SHP77 (cell line): ENCODE measurements around the gene UGGT1.

Source experiments
- DNase-seq, 2 experiments: peaks; one replicate each; lab custom pipeline; 2025; lab: John Stamatoyannopoulos, UW

UGGT1 gene

DNA sequence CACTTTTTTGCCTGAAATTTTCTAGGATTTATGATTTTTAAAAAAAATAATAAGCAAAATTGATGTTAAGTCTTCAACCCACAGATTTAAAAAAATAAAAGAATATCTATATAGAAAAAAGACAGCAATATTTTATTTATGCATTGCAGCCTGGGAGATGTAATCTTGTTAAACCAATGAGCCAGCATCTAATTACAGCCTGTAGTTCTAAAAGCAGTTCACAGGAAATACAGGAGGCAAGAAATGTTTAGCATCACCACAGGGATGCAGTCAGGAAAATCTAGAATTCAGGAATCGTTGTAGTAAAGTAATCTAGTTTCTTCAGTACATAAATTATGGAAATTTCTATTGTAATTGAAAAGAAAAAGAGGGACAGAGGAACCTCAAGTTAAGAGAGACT is 17.2 kb downstream of the UGGT1 start:
- no peak for DNase-seq

- no peak for DNase-seq
Measured at GRCh38 chr2:128109243-128109642, 18.2 kb downstream of the UGGT1 start.

- no peak for DNase-seq
Measured at GRCh38 chr2:128115921-128116623, 25.1 kb downstream of the UGGT1 start.

GRCh38 chr2:128134573-128134972 is 43.6 kb downstream of the UGGT1 start:
- DNase-seq: no peak

DNA sequence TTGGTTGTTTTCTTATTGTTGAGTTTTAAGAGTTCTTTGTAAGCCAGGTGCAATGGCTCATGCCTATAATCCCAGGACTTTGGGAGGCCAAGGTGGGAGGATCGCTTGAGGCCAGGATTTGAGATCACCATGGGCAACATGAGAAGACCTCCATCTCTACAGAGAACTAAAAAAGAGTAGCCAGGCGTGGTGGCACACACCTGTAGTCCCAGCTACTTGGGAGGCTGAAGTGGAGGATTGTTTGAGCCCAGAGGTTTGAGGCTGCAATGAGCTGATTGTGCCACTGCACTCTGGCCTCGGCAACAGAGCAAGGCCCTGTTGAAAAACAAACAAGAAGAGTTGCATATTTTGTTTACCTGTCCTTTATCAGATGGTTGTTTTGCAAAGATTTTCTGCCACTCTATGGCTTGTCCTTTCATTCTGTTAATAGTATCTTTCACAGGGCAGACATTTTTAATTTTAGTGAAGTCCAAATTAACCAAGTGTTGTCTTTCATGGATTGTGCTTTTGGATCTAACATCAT is 46.2 kb downstream of the UGGT1 start:
- DNase-seq: no peak

DNA sequence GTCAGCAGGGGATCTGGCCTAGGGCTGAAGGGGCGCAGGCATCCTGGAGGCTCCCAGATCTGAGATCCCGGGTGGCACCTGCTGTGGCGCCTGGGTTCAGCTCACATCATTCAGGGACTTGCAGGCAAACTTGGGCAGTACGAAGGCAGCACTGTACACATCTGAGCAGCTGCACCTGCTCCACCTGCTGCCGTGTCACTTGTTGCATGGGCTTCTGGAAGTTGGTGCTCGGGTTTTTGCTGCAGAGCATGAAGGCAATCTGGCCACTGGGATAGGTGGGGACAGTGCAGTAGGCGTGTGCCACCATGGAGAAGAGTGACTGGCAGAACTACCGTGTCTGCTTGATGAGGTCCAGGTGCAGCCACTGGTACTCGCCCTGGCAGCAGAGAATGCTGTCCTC is 48.6 kb downstream of the UGGT1 start:
- DNase-seq: no peak

GRCh38 chr2:128145651-128146050 is 54.7 kb downstream of the UGGT1 start:
- no peak for DNase-seq

DNA sequence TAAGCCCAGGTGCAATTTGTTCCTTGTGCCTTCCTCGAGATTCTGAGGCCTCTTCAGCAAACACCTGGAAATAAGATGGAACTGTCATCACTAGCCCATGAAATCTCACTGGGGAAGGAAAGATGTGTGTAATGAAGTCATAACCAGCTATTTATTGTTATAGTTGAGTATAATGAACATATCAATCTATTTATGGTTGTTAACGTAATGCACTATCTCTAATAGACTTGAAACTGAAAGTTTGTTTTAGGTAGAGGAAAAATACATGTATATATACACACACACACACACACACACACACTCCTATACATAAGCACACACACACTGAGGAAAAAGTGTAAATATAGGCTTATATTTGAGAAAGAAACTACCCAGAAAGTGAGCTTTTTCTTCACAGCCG is 62.8 kb downstream of the UGGT1 start:
- no peak for DNase-seq

DNA sequence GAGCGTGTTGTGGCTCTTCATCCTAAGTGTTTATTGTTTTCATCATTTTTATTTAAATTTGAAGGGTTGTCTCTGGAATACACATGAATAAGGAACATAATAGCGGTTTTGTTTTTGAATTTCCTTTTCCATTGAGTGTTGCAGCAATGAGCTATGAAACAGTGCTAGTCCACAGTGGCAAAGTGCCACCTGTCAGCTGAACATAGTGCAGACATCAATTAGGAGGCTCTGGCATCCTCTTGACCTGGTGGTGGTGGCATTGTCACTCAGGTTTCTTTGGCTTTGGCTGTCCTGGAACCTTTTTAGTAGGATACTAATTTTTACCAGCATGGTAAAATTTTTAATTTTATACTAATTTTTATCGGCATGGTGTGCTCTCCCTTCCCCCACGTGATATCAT is 63.2 kb downstream of the UGGT1 start:
- DNase-seq: no peak

DNA sequence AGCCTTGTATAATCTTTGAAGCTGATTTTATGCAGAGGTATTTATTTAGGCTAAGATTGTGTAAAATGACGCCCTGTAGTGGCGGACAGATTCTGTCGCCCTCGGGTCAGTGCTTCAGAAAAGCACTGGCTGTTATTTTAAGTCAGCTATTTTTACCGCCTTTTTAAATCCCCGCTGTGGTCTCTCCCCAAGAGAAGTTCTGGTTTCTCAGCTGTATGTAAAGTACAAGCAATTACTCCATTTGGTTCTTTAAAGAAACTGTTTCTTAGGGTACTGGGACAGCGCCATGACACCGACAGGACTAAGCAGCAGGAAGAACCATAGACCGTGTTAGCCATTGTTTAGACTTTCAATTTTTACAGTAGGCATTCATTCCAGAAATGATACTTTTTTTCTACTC is 65.0 kb downstream of the UGGT1 start:
- no peak for DNase-seq

DNA sequence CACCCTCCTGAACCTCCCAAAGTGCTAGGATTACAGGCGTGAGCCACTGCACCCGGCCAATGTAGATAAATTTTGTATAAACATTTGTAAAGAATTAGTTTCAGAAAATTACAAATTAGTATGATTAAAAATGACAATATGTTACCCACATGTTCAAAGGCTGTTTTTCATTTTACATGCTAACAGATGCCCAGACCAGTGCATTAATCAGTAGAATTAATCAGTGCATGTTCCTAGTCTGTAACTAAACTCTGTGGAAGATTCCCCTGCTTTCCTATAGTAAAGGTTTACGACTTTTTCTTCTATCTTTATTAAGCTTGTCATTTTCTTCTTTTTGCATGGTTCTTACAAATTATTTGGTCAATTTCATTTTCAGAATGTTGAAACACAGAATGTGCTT is 65.8 kb downstream of the UGGT1 start:
- no peak for DNase-seq

GRCh38 chr2:128157644-128158043 is 66.6 kb downstream of the UGGT1 start:
- DNase-seq: no peak

GRCh38 chr2:128158176-128158575 is 67.2 kb downstream of the UGGT1 start:
- DNase-seq: no peak

DNA sequence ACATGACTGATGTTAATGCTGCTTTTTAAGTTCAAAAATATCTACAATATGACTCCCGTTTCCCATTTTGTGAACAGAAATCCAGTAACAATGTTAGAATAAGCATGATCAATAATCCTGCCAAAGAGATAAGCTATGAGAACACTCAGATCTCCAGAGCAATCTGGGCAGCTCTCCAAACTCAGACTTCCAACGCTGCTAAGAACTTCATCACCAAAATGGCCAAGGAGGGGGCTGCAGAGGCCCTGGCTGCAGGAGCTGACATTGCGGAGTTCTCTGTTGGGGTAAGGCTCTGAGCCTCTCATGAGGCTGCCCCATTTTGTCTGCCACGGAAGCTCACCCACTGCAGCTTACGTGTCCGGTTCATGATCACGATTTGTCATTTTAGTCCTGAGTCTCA is 68.4 kb downstream of the UGGT1 start:
- DNase-seq: no peak

- no peak for DNase-seq
Measured at GRCh38 chr2:128160616-128161275, 69.7 kb downstream of the UGGT1 start.

DNA sequence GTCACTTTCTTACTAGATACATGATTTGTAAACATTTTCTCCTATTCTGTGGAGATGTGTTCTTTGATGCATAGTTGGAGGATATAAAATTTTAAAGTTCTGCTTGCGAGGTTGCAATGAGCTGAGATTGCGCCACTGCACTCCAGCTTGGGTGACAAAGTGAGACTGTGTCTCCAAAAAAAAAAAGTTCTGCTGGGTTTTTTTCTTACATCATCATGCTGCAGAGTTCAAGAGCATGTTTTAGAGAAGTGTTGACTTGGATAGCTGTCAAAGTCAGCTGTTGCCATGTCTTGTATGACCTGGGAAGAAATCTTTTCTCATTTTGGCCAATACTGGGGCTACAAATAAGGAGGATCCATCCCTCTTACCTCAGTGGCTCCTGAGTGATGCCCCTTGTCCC is 71.3 kb downstream of the UGGT1 start:
- DNase-seq: no peak

- no peak for DNase-seq
Measured at GRCh38 chr2:128164311-128164710, 73.3 kb downstream of the UGGT1 start.

DNA sequence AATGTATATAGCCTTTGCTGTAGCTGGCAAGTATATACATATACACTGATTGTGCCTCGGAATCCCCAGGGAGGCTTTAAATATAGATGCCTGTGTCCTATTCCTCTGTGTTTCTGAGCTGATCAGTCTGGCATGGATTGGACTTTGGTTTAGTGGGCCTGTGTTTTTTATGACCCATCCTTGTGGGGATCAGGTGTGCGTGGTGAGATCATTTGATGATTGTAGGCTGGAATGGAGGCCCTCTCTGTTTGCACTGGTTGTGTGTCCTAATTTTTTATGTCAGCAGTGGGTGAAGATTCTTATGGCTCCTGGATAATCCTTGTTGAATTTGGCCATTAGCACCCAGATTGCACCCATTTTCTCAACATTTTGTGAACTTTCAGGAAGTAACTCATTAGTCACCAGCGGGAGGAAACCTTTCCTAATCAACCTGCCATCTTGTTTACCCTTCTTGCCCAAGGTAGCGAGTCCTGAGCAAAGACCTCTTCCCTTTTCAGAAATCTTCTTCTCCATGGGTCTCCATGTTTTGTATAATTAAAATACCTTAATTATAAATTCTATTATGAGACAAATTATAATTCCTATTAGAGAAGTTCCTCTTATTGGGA is 75.8 kb downstream of the UGGT1 start:
- DNase-seq: no peak

- no peak for DNase-seq
Measured at GRCh38 chr2:128169094-128169493, 78.1 kb downstream of the UGGT1 start.

DNA sequence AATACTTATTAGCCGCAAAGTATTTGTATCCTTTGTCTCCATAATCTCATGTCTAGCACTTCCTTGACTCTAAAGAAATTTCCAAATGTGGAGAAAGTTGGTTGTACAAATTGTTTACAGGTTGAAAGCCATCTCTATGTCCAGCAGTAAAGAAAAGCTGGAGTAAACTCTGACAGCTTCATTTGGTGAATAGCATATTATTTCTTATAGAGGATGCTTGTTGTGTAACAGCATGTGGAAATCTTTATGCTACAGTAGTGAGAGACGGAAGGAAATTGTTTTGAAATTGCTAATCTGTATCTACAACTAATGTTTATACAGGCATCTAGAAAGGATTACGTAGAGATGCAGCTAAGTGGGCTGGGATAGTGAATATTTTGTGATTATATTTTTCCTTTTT is 78.5 kb downstream of the UGGT1 start:
- DNase-seq: no peak

GRCh38 chr2:128169933-128170709 is 79.1 kb downstream of the UGGT1 start:
- no peak for DNase-seq

GRCh38 chr2:128170776-128171175 is 79.8 kb downstream of the UGGT1 start:
- DNase-seq: no peak

- DNase-seq: no peak
Measured at GRCh38 chr2:128172191-128172590, 81.2 kb downstream of the UGGT1 start.
